Fibroblast of mammary gland (primary cell): Measurements from ENCODE around the gene TMEM101.

Experiments
- DNase-seq: peaks from one replicate; pipeline ENCODE4 v3.0.0-alpha.2; 2010; ENCODE audit warnings: low read depth
- H3K4me3 ChIP-seq: 2 replicates; pipeline ENCODE4 v1.5.1; 2011; ENCODE audit warnings: low read depth, mild to moderate bottlenecking, low read length, moderate library complexity; ENCODE audit not compliant: control insufficient read depth
- TF ChIP-seq, protein P1 (sequence below): conservative IDR thresholded peaks from 2 replicates; pipeline ENCODE4 v1.5.1; 2011; ENCODE audit warnings: low read depth, low read length, inconsistent platforms; ENCODE audit not compliant: control insufficient read depth, insufficient read depth

Gene TMEM101

GRCh38 chr17:44010966-44011647 is 3.7 kb downstream of the TMEM101 start:
- TF ChIP-seq, protein P1, sequence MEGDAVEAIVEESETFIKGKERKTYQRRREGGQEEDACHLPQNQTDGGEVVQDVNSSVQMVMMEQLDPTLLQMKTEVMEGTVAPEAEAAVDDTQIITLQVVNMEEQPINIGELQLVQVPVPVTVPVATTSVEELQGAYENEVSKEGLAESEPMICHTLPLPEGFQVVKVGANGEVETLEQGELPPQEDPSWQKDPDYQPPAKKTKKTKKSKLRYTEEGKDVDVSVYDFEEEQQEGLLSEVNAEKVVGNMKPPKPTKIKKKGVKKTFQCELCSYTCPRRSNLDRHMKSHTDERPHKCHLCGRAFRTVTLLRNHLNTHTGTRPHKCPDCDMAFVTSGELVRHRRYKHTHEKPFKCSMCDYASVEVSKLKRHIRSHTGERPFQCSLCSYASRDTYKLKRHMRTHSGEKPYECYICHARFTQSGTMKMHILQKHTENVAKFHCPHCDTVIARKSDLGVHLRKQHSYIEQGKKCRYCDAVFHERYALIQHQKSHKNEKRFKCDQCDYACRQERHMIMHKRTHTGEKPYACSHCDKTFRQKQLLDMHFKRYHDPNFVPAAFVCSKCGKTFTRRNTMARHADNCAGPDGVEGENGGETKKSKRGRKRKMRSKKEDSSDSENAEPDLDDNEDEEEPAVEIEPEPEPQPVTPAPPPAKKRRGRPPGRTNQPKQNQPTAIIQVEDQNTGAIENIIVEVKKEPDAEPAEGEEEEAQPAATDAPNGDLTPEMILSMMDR, result no peak
- no peak overlapping the region for H3K4me3 ChIP-seq
- peak; percentile 80 for DNase-seq

DNA sequence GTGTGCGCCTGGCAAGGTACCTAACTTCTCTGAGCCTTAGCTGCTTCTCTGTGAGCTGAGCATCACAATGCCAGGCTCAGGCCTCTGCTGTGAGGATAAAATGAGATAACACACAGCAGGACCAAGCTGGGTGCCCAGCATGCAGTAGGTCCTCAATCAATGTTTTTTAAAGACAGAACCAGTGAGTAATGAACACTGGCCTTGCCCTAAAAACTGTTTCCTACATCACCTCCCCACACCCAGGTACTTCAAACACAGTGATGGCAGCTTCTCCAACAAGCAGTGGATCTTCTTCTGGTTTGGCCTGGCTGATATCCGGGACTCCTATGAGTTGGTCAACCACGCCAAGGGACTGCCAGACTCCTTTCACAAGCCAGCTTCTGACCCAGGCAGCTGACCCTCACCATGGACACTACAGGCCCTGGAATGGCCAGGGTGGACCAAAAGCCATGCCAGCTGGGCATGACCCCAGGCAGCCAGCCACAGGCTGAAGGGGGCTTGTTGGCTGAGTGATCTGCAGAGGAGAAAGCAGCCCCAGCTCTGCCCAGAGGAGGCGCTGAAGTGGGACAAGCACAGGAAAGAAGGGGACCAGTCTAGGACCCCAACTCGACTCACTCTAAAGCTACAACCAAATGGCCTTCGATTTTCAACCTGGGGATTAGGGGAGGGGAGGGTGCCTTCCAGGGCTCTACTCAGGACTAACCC is 6.4 kb downstream of the TMEM101 start:
- DNase-seq, result no peak

DNA sequence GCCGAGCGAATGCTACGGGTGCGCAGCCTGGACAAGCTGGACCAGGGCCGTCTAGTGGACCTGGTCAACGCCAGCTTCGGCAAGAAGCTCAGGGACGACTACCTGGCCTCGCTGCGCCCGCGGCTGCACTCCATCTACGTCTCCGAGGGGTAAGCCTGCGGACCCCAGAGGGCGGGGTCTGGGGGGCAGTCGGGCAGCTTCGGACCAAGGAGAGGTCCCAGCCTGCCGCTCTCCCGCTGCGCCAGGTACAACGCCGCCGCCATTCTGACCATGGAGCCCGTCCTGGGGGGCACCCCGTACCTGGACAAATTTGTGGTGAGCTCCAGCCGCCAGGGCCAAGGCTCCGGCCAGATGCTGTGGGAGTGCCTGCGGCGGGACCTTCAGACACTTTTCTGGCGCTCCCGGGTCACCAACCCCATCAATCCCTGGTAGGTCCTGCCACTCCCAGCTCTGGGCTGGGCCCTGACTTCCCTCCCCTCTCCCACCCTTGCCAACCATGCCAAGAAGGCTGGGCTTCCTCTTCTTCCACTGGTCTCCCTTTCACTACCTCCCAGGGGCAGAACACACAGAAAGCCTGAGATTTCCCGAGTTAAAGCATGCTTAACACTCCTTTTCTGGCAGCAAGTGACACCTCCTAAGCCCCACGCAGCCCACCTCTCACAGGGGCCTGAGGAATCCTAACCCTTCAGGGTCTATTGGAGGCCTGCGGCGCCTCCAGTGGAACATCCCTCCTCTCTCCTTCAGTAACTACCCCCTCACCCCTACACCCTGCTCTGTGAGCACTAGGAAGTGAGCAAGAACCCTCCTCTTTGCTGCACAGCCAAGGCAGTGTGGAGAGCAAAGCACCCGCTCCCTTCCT is 7.2 kb downstream of the TMEM101 start:
- no peak for DNase-seq
- TF ChIP-seq, protein P1, result no peak
- H3K4me3 ChIP-seq, result peak overlapping the region; percentile 40

More for the DNA sequence above, 6.4 kb downstream of the TMEM101 start:
- TF ChIP-seq, protein P1, result no peak
- no peak overlapping the region for H3K4me3 ChIP-seq

DNA sequence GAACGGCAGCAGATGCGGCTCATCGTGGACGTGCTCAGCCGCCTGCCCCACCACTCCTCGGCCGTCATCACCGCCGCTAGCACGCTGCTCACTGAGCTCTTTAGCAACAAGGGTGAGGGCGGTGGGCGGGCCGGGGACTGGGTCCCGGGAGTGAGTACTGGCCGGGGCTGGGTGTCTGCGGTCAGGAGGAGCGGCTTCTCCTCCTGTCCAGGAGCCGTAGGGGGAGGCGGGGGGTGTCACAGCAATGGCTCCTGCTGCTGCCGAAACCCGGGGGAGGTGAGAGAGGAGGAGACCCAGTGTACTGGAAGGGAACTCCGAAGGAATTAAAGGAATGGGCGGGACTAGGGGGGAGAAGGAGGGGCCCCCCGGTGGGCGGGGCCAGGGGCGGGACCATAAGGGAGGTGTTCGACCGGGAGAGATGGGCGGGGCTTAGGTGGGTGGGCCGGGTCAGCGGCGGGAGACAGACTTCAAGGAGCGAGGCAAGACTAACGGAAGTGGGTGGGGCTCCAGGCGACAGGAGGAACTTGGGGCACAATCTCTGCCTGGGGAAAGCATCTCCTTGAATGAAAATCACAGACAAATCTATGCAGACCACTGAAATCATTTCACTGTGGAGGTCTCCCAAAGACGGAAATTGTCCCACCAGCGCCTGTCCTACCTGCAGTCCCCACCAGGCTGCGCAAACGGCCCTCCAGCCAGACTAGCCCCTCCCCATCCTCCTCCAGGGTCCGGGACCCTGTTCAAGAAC is 8.0 kb downstream of the TMEM101 start:
- TF ChIP-seq, protein P1, result peak; percentile 53

GRCh38 chr17:44006272-44006597 is 8.5 kb downstream of the TMEM101 start:
- H3K4me3 ChIP-seq, result peak overlapping the region; percentile 82
- DNase-seq, result no peak
- TF ChIP-seq, protein P1, result no peak

More for the DNA sequence above, 8.0 kb downstream of the TMEM101 start:
- peak; percentile 98 for DNase-seq
- peak overlapping the region; percentile 82 for H3K4me3 ChIP-seq
